CD4-positive, alpha-beta T cell treated with Interleukin-12 subunit alpha and Interleukin-12 subunit beta, for 1 hour (primary cell): ENCODE data around the gene CAPN1.
"Not testable (repeated sequence)": the region's sequence is repeated elsewhere in the genome, so short reads cannot be mapped to it uniquely, and the experiment has no call there.

ENCODE experiments used
- DNase-seq: peaks from one replicate; pipeline ENCODE4 v3.0.0-alpha.2; 2020

The CAPN1 gene

GRCh38 chr11:65181569-65182257 is at the start of gene CAPN1:
CAPN1 (plus strand) TSS chr11:65181928; CDS start chr11:65182702, 774 bp downstream.
- peak; percentile 79 for DNase-seq

- no peak for DNase-seq
Observed at GRCh38 chr11:65132238-65132987, 49.3 kb upstream of the CAPN1 start.

- DNase-seq: peak; percentile 57
Observed at GRCh38 chr11:65132988-65133700, 48.6 kb upstream of the CAPN1 start.

GRCh38 chr11:65133724-65134123 is 48.0 kb upstream of the CAPN1 start:
- DNase-seq: no peak

GRCh38 chr11:65134240-65134951 is 47.3 kb upstream of the CAPN1 start, which contains the start of gene SYVN1:
SYVN1 (minus strand) TSS chr11:65134519; CDS start chr11:65133601, 918 bp downstream.
- peak; percentile 92 for DNase-seq

- peak; percentile 93 for DNase-seq
Observed at GRCh38 chr11:65134952-65135632, 46.6 kb upstream of the CAPN1 start.

- DNase-seq: no peak
Observed at GRCh38 chr11:65135633-65136145, 46.0 kb upstream of the CAPN1 start.

GRCh38 chr11:65136515-65137096 is 45.1 kb upstream of the CAPN1 start:
- no peak for DNase-seq

- no peak for DNase-seq
Observed at GRCh38 chr11:65141896-65142494, 39.7 kb upstream of the CAPN1 start.

GRCh38 chr11:65147352-65148075 is 34.2 kb upstream of the CAPN1 start:
- DNase-seq: no peak

- no peak for DNase-seq
Observed at GRCh38 chr11:65148657-65149056, 33.1 kb upstream of the CAPN1 start.

- DNase-seq: not testable (repeated sequence)
Observed at GRCh38 chr11:65150131-65150508, 31.6 kb upstream of the CAPN1 start.

- DNase-seq: no peak
Observed at GRCh38 chr11:65150509-65151299, 31.0 kb upstream of the CAPN1 start.

GRCh38 chr11:65151331-65151899 is 30.3 kb upstream of the CAPN1 start:
- no peak for DNase-seq

- no peak for DNase-seq
Observed at GRCh38 chr11:65152122-65152521, 29.6 kb upstream of the CAPN1 start.

- DNase-seq: no peak
Observed at GRCh38 chr11:65156256-65156655, 25.5 kb upstream of the CAPN1 start.

- DNase-seq: no peak
Observed at GRCh38 chr11:65156926-65157325, 24.8 kb upstream of the CAPN1 start.

- DNase-seq: no peak
Observed at GRCh38 chr11:65157336-65157735, 24.4 kb upstream of the CAPN1 start.

GRCh38 chr11:65159012-65159411 is 22.7 kb upstream of the CAPN1 start:
- no peak for DNase-seq
